Right cardiac atrium (tissue), 5 donors: Measurements from ENCODE around the gene ZNF407. TPM values are rescaled to one million over a fixed set of nuclear protein-coding genes. Genes with fewer than 3 reads are reported as not detected.

ENCODE experiments used
- ATAC-seq, 2 donors: fragments of 200-7000 bp; cut with Tn5 transposase; one replicate each; pipeline versions ENCODE4 v1.8.0 to v1.9.1; 2020; ENCODE audit warnings: moderate library complexity in 2 of 2, mild to moderate bottlenecking in 1 of 2
- DNase-seq, 3 donors: peaks; one replicate each; pipeline ENCODE4 v3.0.0-alpha.2; 2020
- H3K27ac ChIP-seq: one replicate; pipeline ENCODE4 v1.5.1; 2013; ENCODE audit warnings: mild to moderate bottlenecking, low read length, control low read depth, moderate library complexity
- H3K27me3 ChIP-seq: one replicate; pipeline ENCODE4 v1.6.1; 2013; ENCODE audit not compliant: control insufficient read depth, insufficient read depth
- H3K4me1 ChIP-seq: one replicate; pipeline ENCODE4 v1.6.1; 2013; ENCODE audit warnings: low read length; ENCODE audit not compliant: control insufficient read depth, insufficient read depth
- H3K4me3 ChIP-seq: one replicate; pipeline ENCODE4 v1.5.1; 2013; ENCODE audit warnings: low read length, control low read depth
- H3K9me3 ChIP-seq: one replicate; pipeline ENCODE4 v1.6.1; 2013; ENCODE audit warnings: low read length; ENCODE audit not compliant: control insufficient read depth
- WGBS: extraction: QIAGEN DNeasy Blood & Tissue Kit; methylation state at CpG from one replicate; pipeline ENCODE4 v1.1.7; 2013; 5-methylcytosine and 5-hydroxymethylcytosine counted together
- intact Hi-C, 4 donors: fragments of 100-400 bp; cut with DNase I; formaldehyde crosslinking; loops; one replicate each; pipeline versions ENCODE4 v1.11.0 to v1.14.0; 2022 to 2023
- polyA plus RNA-seq: library from polyadenylated mRNA; stranded (reverse); fragments of 200-250 nt; gene quantifications from one replicate; pipeline ENCODE4 v1.2.3, GENCODE V29; 2013
- total RNA-seq, 4 donors: library from RNA; stranded (reverse); fragmentation: NEBNext Ultra II Directional; extraction: Animal tissue kit (Norgen Biotek cat#: 25700); gene quantifications; one replicate each; pipeline ENCODE4 v1.2.1, GENCODE V29; 2021
- donor health status: healthy with polysubstance abuse.
- donor health status: DM: no; HTN: yes; CAD: no.
- donor health status: DM: no; HTN: no; CAD: no.
- donor health status: DM: no; HTN: yes; CAD: no; lungs with severe emphysema.
- donor health status: DM: yes; HTN: yes; CAD: no.

The ZNF407 gene
- total and polyA plus RNA-seq, 5 donors = 3.8 to 14.7 (median 12.7) TPM

- Histone ChIP-seq H3K27ac (no peak overlapping the region), H3K4me3 (no peak overlapping the region), H3K9me3 (no peaks in the 10 kb centered on the region), H3K27me3 (no peaks in the 10 kb centered on the region), H3K4me1 (no peaks in the 10 kb centered on the region)
- ATAC-seq (no peak), DNase-seq (no peak)
- WGBS = 99% methylated on average over 21 of the region's 21 CpGs
- intact Hi-C loops = no loop called here
Measured at GRCh38 chr18:75060185-75060584, 462.5 kb downstream of the ZNF407 start.

GRCh38 chr18:75062297-75062886 is 464.7 kb downstream of the ZNF407 start:
- no peaks in the 10 kb centered on the region for H3K27me3 ChIP-seq
- H3K4me3 ChIP-seq = no peak overlapping the region
- intact Hi-C loops = no loop called here
- no peak for ATAC-seq
- H3K9me3 ChIP-seq = no peaks in the 10 kb centered on the region
- no peaks in the 10 kb centered on the region for H3K4me1 ChIP-seq
- DNase-seq = no peak
- H3K27ac ChIP-seq = no peak overlapping the region
- WGBS = 93% methylated on average over 16 of the region's 16 CpGs

- no peaks in the 10 kb centered on the region for H3K27me3 ChIP-seq
- H3K9me3 ChIP-seq = no peaks in the 10 kb centered on the region
- no peak overlapping the region for H3K4me3 ChIP-seq
- H3K4me1 ChIP-seq = no peaks in the 10 kb centered on the region
- no peak overlapping the region for H3K27ac ChIP-seq
- 97% methylated on average over 27 of the region's 27 CpGs for WGBS
- DNase-seq = no peak
- ATAC-seq = no peak
- intact Hi-C loops = no loop called here
Measured at GRCh38 chr18:75063196-75063595, 465.5 kb downstream of the ZNF407 start.

- Histone ChIP-seq H3K4me1 (no peaks in the 10 kb centered on the region), H3K9me3 (no peaks in the 10 kb centered on the region), H3K4me3 (no peak overlapping the region), H3K27me3 (no peaks in the 10 kb centered on the region), H3K27ac (no peak overlapping the region)
- peak in 1 of 2 donors; percentile 15 for ATAC-seq
- intact Hi-C loops = no loop called here
- whole genome bisulfite sequencing = 96% methylated on average over 53 of the region's 53 CpGs
- no peak for DNase-seq
Measured at GRCh38 chr18:75063615-75064512, 466.2 kb downstream of the ZNF407 start.

GRCh38 chr18:75064513-75064905 is 466.8 kb downstream of the ZNF407 start:
- no peak overlapping the region for H3K27ac ChIP-seq
- H3K9me3 ChIP-seq = no peaks in the 10 kb centered on the region
- no peak overlapping the region for H3K4me3 ChIP-seq
- ATAC-seq (no peak), DNase-seq (no peak)
- 92% methylated on average over 16 of the region's 16 CpGs for WGBS
- intact Hi-C loops = no loop called here
- no peaks in the 10 kb centered on the region for H3K27me3 ChIP-seq
- no peaks in the 10 kb centered on the region for H3K4me1 ChIP-seq

GRCh38 chr18:75065251-75066000 is 467.8 kb downstream of the ZNF407 start:
- Histone ChIP-seq H3K27ac (no peak overlapping the region), H3K27me3 (no peaks in the 10 kb centered on the region), H3K4me1 (no peaks in the 10 kb centered on the region), H3K9me3 (no peaks in the 10 kb centered on the region), H3K4me3 (no peak overlapping the region)
- intact Hi-C loops = no loop called here
- WGBS = 88% methylated on average over 21 of the region's 21 CpGs
- DNase-seq (no peak), ATAC-seq (no peak)

- 90% methylated on average over 16 of the region's 16 CpGs for WGBS
- Histone ChIP-seq H3K27me3 (no peaks in the 10 kb centered on the region), H3K4me3 (no peak overlapping the region), H3K27ac (no peak overlapping the region), H3K9me3 (no peaks in the 10 kb centered on the region), H3K4me1 (no peaks in the 10 kb centered on the region)
- intact Hi-C loops = no loop called here
- DNase-seq (no peak), ATAC-seq (no peak)
Measured at GRCh38 chr18:75066021-75066880, 468.6 kb downstream of the ZNF407 start.

GRCh38 chr18:75066936-75067335 is 469.3 kb downstream of the ZNF407 start:
- no peak overlapping the region for H3K4me3 ChIP-seq
- intact Hi-C loops = no loop called here
- H3K4me1 ChIP-seq = no peaks in the 10 kb centered on the region
- DNase-seq = no peak
- H3K27ac ChIP-seq = no peak overlapping the region
- H3K9me3 ChIP-seq = no peaks in the 10 kb centered on the region
- ATAC-seq = no peak
- no peaks in the 10 kb centered on the region for H3K27me3 ChIP-seq
- 86% methylated on average over 11 of the region's 11 CpGs for WGBS

GRCh38 chr18:75067996-75068645 is 470.5 kb downstream of the ZNF407 start:
- Histone ChIP-seq H3K27me3 (no peaks in the 10 kb centered on the region), H3K4me1 (no peaks in the 10 kb centered on the region), H3K27ac (no peak overlapping the region), H3K9me3 (no peaks in the 10 kb centered on the region), H3K4me3 (no peak overlapping the region)
- 89% methylated on average over 17 of the region's 17 CpGs for WGBS
- intact Hi-C loops = no loop called here
- ATAC-seq = no peak
- no peak for DNase-seq

- Histone ChIP-seq H3K9me3 (no peaks in the 10 kb centered on the region), H3K4me1 (no peaks in the 10 kb centered on the region), H3K27ac (no peak overlapping the region), H3K27me3 (no peaks in the 10 kb centered on the region), H3K4me3 (no peak overlapping the region)
- intact Hi-C loops = no loop called here
- WGBS = 80% methylated on average over 20 of the region's 20 CpGs
- DNase-seq = no peak
- no peak for ATAC-seq
Measured at GRCh38 chr18:75068682-75069435, 471.2 kb downstream of the ZNF407 start.
